ENCODE data around the gene NHS. TPM values are rescaled to one million over a fixed set of nuclear protein-coding genes. Genes with fewer than 3 reads are reported as not detected.

The NHS gene
- total and polyA plus RNA-seq, 4 donors, result 14.1 to 17.7 (median 15.8) TPM

DNA sequence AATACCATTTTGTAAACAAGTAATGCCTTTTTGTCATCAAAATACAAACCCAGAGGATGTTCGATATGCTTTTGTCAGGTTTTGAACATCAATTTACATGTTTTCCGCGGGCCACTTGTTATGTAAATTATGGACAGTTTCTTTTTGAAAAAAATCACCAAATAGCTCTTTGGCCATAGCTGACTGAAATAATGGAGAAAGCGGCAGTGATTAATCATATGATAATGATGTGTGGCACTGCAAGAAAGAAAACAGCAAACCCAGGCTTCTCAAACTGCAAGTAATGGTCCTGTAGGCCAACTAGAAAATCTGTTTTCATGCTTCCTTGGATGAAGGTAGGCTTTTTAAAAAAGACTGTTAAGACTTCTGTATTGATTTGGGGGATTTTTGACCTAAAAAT, 346.7 kb downstream of the NHS start:
- Histone ChIP-seq H3K4me3 (ENCODE audit: low read depth, low read length) (no peak overlapping the region), H3K4me1 (ENCODE audit: control insufficient read depth, insufficient read depth, low read length) (no peaks in the 10 kb centered on the region), H3K27ac (ENCODE audit: low read depth, low read length) (no peak overlapping the region), H3K9me3 (ENCODE audit: control insufficient read depth, insufficient read depth, low read length) (no peaks in the 10 kb centered on the region), H3K27me3 (ENCODE audit: control insufficient read depth, insufficient read depth, low read length) (peaks cover 8% of the 10 kb centered on the region), H3K36me3 (ENCODE audit: control insufficient read depth, insufficient read depth, low read length) (no peaks in the 10 kb centered on the region)
- WGBS (ENCODE audit: insufficient coverage), result 50% methylated on average over 1 of the region's 4 CpGs
- no peak for DNase-seq (ENCODE audit: low read depth in 4 of 6, low spot score in 6 of 6)

DNA sequence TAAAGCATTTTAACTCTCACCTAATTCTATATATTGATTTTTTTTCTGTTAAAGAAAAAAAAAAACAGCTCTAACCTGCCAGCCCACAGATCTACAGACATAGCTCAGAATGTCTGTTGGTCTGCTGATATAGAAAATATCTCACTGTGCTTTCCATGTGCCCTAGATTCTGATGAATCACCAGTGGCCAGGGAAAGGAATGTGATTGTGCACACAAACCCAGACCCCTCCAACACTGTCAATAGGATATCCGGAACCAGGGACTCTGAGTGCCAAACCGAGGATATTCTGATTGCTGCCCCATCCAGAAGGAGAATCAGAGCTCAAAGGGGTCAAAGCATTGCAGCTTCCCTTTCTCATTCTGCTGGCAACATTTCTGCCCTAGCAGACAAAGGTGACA, 350.2 kb downstream of the NHS start:
- H3K27me3 ChIP-seq (ENCODE audit: control insufficient read depth, insufficient read depth, low read length), result peaks cover 10% of the 10 kb centered on the region
- H3K4me3 ChIP-seq (ENCODE audit: low read depth, low read length), result no peak overlapping the region
- no peak overlapping the region for H3K27ac ChIP-seq (ENCODE audit: low read depth, low read length)
- no peak for DNase-seq (ENCODE audit: low read depth in 4 of 6, low spot score in 6 of 6)
- 76% methylated on average over 2 of the region's 2 CpGs for WGBS (ENCODE audit: insufficient coverage)
- no peaks in the 10 kb centered on the region for H3K36me3 ChIP-seq (ENCODE audit: control insufficient read depth, insufficient read depth, low read length)
- no peaks in the 10 kb centered on the region for H3K4me1 ChIP-seq (ENCODE audit: control insufficient read depth, insufficient read depth, low read length)
- no peaks in the 10 kb centered on the region for H3K9me3 ChIP-seq (ENCODE audit: control insufficient read depth, insufficient read depth, low read length)

DNA sequence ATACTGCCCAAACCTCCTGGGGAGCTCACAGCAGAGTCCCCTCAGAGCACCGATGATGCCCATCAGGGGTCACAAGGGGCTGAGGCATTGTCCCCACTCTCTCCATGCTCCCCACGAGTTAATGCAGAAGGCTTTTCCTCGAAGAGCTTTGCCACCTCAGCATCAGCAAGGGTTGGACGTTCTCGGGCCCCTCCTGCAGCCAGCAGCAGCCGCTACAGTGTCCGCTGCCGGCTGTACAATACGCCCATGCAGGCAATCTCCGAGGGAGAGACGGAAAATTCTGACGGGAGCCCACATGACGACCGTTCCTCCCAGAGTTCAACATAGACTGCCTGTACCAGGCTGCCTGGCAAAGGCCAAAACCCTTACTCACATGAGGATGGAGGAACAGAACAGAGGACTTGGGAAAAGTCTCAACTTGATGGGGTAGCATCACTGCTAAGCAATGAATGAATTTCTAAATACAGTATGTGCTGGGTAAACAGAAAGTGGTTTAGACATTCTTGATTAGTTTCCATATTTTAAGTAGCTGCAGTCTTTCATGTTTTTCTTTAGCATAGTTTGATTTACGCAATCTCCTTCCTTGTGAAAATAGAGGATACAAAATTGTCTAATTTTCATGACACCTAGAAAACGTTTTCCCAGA, 357.3 kb downstream of the NHS start:
- peaks cover 8% of the 10 kb centered on the region for H3K27me3 ChIP-seq (ENCODE audit: control insufficient read depth, insufficient read depth, low read length)
- H3K27ac ChIP-seq (ENCODE audit: low read depth, low read length), result no peak overlapping the region
- no peaks in the 10 kb centered on the region for H3K4me1 ChIP-seq (ENCODE audit: control insufficient read depth, insufficient read depth, low read length)
- H3K4me3 ChIP-seq (ENCODE audit: low read depth, low read length), result no peak overlapping the region
- WGBS (ENCODE audit: insufficient coverage), result 62% methylated on average over 12 of the region's 16 CpGs
- no peaks in the 10 kb centered on the region for H3K9me3 ChIP-seq (ENCODE audit: control insufficient read depth, insufficient read depth, low read length)
- H3K36me3 ChIP-seq (ENCODE audit: control insufficient read depth, insufficient read depth, low read length), result peaks cover 4% of the 10 kb centered on the region
- no peak for DNase-seq (ENCODE audit: low read depth in 4 of 6, low spot score in 6 of 6)

DNA sequence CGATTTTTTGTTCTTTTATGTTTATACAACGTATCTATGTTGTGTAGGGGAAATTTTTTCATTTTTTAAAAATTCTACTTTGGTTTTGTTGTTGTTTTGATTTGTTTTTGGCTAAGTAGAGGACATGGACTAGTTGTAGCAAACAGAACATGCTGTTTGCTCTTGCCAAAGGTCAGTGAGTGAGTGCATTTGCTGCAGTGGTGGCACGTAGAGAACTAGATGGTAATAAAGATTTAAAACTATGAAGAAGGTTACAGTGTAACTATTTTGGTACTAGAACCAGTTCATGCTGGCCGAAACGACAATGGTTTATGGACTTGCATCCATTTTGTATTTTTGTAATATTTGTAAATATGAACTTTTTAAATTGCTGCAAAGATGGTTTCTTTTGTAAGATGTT, 360.4 kb downstream of the NHS start:
- Histone ChIP-seq H3K27ac (ENCODE audit: low read depth, low read length) (no peak overlapping the region), H3K9me3 (ENCODE audit: control insufficient read depth, insufficient read depth, low read length) (no peaks in the 10 kb centered on the region), H3K4me3 (ENCODE audit: low read depth, low read length) (no peak overlapping the region), H3K36me3 (ENCODE audit: control insufficient read depth, insufficient read depth, low read length) (peaks cover 4% of the 10 kb centered on the region), H3K27me3 (ENCODE audit: control insufficient read depth, insufficient read depth, low read length) (peaks cover 4% of the 10 kb centered on the region), H3K4me1 (ENCODE audit: control insufficient read depth, insufficient read depth, low read length) (no peaks in the 10 kb centered on the region)
- no peak for DNase-seq (ENCODE audit: low read depth in 4 of 6, low spot score in 6 of 6)
- 61% methylated on average over 2 of the region's 5 CpGs for WGBS (ENCODE audit: insufficient coverage)

DNA sequence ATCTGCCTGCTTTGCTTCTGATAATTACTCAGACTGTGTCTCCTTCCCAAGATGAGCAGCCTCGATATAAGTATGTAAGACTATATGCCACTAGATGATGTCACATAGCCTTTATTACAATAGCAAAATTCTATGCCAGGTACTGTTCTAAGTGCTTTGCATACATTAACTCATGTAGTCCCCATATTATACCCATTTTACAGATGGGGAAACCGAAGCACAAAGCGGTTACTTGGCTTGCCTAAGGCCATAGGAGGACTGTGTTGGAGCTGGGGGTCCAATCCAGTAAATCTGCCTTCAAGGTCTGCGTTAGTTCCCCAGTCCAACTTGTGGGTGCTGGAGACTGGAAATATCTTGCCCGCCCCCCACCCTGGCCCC, 361.5 kb downstream of the NHS start:
- Histone ChIP-seq H3K27ac (ENCODE audit: low read depth, low read length) (peak overlapping the region; percentile 67), H3K36me3 (ENCODE audit: control insufficient read depth, insufficient read depth, low read length) (peaks cover 4% of the 10 kb centered on the region), H3K27me3 (ENCODE audit: control insufficient read depth, insufficient read depth, low read length) (peaks cover 10% of the 10 kb centered on the region), H3K4me3 (ENCODE audit: low read depth, low read length) (peak overlapping the region; percentile 41), H3K9me3 (ENCODE audit: control insufficient read depth, insufficient read depth, low read length) (no peaks in the 10 kb centered on the region), H3K4me1 (ENCODE audit: control insufficient read depth, insufficient read depth, low read length) (no peaks in the 10 kb centered on the region)
- no peak for DNase-seq (ENCODE audit: low read depth in 4 of 6, low spot score in 6 of 6)
- 29% methylated on average over 2 of the region's 5 CpGs for WGBS (ENCODE audit: insufficient coverage)

DNA sequence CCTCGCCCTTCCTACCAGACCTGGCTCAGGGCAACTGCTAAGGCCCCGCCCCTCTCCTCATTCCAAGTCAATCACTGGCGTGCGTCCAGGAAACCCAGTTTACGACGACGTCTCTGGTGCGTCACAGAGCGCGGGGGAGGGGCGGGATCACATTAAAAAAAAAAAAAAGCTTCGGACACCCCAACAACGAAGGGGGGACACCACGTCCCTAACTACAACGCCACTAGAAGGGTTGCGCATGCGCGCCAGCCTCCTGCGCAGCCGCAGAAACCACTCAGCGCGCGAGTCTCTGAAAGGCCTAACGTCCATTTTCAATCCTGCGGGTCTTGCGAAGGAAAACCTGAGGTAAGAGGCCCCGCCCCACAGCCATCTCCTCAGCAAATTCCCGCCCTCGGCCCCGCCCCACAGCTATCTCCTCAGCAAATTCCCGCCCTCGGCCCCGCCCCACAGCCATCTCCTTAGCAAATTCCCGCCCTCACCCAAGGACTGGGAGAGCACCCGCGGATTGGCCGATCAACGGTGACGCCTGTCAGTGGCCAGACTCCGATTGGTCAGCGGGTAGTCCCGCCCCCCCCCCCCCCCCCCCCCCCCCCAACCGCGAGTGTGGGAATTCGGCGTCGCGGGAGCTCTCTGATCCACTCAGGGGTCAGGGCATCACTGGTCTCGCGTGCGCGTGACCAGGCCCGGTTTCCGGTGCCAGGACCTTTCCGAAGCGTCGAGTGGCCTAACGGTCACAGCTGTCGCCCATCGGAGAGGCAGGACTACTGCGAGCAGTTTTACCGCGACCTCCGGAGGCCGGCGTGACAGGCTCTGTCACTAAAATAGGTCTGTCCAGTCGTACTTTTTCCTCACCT, 362.1 kb downstream of the NHS start, which contains the start of gene SCML1:
TSS of gene SCML1 (plus strand) at position 638 of the 854 bp plus-strand sequence. CDS start 6,694 bp downstream, outside the sequence.
- no peaks in the 10 kb centered on the region for H3K4me1 ChIP-seq (ENCODE audit: control insufficient read depth, insufficient read depth, low read length)
- no peaks in the 10 kb centered on the region for H3K9me3 ChIP-seq (ENCODE audit: control insufficient read depth, insufficient read depth, low read length)
- WGBS (ENCODE audit: insufficient coverage), result 43% methylated on average over 48 of the region's 67 CpGs
- peak within 1 kb of the TSS; percentile 74 for H3K4me3 ChIP-seq (ENCODE audit: low read depth, low read length)
- H3K36me3 ChIP-seq (ENCODE audit: control insufficient read depth, insufficient read depth, low read length), result peaks cover 2% of the 10 kb centered on the region
- peak; percentile 75 to 98 (median 89) for DNase-seq (ENCODE audit: low read depth in 4 of 6, low spot score in 6 of 6)
- H3K27ac ChIP-seq (ENCODE audit: low read depth, low read length), result peak within 1 kb of the TSS; percentile 94
- H3K27me3 ChIP-seq (ENCODE audit: control insufficient read depth, insufficient read depth, low read length), result peaks cover 11% of the 10 kb centered on the region

DNA sequence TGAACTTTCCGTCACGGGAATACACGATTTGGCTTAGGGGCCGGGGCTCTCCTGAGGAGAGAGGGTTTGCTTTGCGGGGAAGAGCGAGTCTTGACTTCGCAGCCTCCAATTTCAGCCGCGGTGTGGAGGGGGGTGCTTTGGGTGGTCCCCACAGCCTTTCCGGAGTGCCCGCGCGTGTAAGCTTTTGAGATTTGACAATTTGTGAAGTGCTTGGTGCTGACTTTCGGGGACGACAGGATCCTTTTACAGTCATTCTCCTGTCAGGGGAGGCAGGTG, 362.6 kb downstream of the NHS start:
- H3K36me3 ChIP-seq (ENCODE audit: control insufficient read depth, insufficient read depth, low read length), result no peaks in the 10 kb centered on the region
- H3K27ac ChIP-seq (ENCODE audit: low read depth, low read length), result peak overlapping the region; percentile 94
- no peak for DNase-seq (ENCODE audit: low read depth in 4 of 6, low spot score in 6 of 6)
- no peaks in the 10 kb centered on the region for H3K9me3 ChIP-seq (ENCODE audit: control insufficient read depth, insufficient read depth, low read length)
- 33% methylated on average over 15 of the region's 15 CpGs for WGBS (ENCODE audit: insufficient coverage)
- H3K4me3 ChIP-seq (ENCODE audit: low read depth, low read length), result peak overlapping the region; percentile 74
- H3K27me3 ChIP-seq (ENCODE audit: control insufficient read depth, insufficient read depth, low read length), result peaks cover 8% of the 10 kb centered on the region
- H3K4me1 ChIP-seq (ENCODE audit: control insufficient read depth, insufficient read depth, low read length), result no peaks in the 10 kb centered on the region

DNA sequence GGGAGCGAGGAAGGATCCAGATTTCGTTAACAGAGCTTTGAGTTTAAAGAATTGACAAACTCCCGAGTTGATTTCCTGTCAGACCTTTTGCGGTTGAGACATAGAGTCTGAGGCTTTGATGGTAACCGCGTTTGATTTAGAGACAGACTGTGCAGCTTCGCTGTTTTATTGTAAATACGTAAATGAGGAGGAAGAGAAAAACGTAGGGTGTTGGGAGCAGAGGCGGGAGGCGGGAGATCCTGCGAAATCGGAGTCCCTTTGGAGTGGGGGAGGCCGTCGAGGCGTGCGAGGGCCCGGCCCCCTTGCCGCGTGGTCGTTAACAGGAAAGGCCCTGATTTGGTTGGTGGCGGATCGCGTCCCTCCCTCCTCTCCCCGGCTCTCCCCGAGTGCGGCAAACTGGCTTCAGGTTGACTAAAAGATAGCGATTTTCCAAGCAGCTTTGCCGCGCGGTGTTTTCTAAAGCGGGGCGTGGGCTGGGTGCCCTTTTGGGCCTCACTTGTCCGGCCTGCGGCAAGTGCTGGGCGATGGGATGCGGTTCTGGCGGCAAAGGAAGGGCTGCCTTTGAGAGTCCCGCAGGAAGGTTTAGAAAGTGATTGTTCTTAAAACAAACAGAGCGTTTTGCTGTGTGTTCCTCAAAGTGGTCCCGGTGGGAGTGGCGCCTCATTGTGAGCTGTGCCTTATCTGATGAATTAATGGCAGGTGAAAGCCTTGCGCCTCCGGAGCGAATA, 363.1 kb downstream of the NHS start:
- Histone ChIP-seq H3K36me3 (ENCODE audit: control insufficient read depth, insufficient read depth, low read length) (no peaks in the 10 kb centered on the region), H3K27ac (ENCODE audit: low read depth, low read length) (peak overlapping the region; percentile 94), H3K4me1 (ENCODE audit: control insufficient read depth, insufficient read depth, low read length) (no peaks in the 10 kb centered on the region), H3K27me3 (ENCODE audit: control insufficient read depth, insufficient read depth, low read length) (peaks cover 8% of the 10 kb centered on the region), H3K9me3 (ENCODE audit: control insufficient read depth, insufficient read depth, low read length) (no peaks in the 10 kb centered on the region), H3K4me3 (ENCODE audit: low read depth, low read length) (peak overlapping the region; percentile 74)
- peak in 2 of 6 donors; percentile 46 to 48 for DNase-seq (ENCODE audit: low read depth in 4 of 6, low spot score in 6 of 6)
- WGBS (ENCODE audit: insufficient coverage), result 28% methylated on average over 45 of the region's 45 CpGs

DNA sequence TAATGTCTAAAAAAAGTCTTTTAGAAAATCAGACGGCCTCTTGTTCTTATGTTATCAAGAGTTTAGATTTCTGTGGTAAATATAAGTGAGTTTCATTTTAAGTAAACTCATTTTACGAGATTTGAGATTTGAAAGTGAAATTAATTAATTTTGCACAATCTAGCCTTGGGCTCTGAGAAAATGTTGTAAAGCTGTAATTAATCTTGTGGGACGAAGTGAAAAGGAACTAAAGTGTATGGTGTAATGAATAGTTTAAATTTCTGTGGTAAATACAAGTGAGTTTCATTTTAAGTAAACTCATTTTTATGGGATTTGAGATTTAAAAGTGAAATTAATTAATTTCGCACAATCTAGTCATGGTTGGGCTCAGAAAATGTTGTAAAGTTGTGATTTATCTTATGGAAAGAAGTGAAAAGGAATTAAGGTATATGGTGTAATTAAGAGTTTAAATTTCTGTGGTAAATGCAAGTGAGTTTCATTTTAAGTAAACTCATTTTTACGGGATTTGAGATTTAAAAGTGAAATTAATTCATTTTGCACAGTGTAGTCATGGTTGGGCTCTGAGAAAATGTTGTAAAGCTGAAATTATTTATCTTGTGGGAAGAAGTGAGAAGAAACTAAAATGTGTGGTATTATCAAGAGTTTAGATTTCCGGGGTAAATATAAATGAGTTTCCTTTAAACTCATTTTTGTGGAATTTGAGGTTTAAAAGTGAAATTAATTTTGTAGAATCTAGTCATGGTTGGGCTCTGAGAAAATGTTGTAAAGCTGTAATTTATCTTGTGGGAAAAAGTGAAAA, 363.9 kb downstream of the NHS start:
- Histone ChIP-seq H3K9me3 (ENCODE audit: control insufficient read depth, insufficient read depth, low read length) (no peaks in the 10 kb centered on the region), H3K27me3 (ENCODE audit: control insufficient read depth, insufficient read depth, low read length) (peaks cover 8% of the 10 kb centered on the region), H3K36me3 (ENCODE audit: control insufficient read depth, insufficient read depth, low read length) (no peaks in the 10 kb centered on the region), H3K4me1 (ENCODE audit: control insufficient read depth, insufficient read depth, low read length) (no peaks in the 10 kb centered on the region), H3K27ac (ENCODE audit: low read depth, low read length) (peak overlapping the region; percentile 94), H3K4me3 (ENCODE audit: low read depth, low read length) (peak overlapping the region; percentile 74)
- no peak for DNase-seq (ENCODE audit: low read depth in 4 of 6, low spot score in 6 of 6)
- WGBS (ENCODE audit: insufficient coverage), result 60% methylated on average over 6 of the region's 6 CpGs

Measured in spinal cord (tissue), 10 donors.